WTC11 (cell line): Measurements from ENCODE around the gene RAB3GAP1. TPM values are rescaled to one million over a fixed set of nuclear protein-coding genes. Genes with fewer than 3 reads are reported as not detected.

Experiments
- ATAC-seq: fragments of 200-7000 bp; cut with Tn5 transposase; 2 replicates; pipeline ENCODE4 v1.10.0; 2021; ENCODE audit warnings: mild to moderate bottlenecking, moderate library complexity
- CTCF ChIA-PET: fragments of 300-600 bp; sonication (Branson Sonifier 250); formaldehyde crosslinking; loops from one replicate; lab custom pipeline; 2021; ENCODE audit warnings: antibody characterized with exemption; lab: Charles Lee
- POLR2A ChIA-PET: fragments of 350-600 bp; sonication (Branson Sonifier 250); formaldehyde crosslinking; loops from one replicate; lab custom pipeline; 2021; ENCODE audit warnings: antibody characterized with exemption; lab: Charles Lee
- DNase-seq: peaks from one replicate; pipeline ENCODE4 v3.0.0; 2021; ENCODE audit warnings: low spot score
- H3K27ac Mint-ChIP-seq: 2 replicates; pipeline ENCODE4 v1.8.0; 2021; ENCODE audit warnings: mixed read lengths
- H3K27me3 Mint-ChIP-seq: 2 replicates; pipeline ENCODE4 v1.8.0; 2021; ENCODE audit warnings: low read depth, mild to moderate bottlenecking, moderate library complexity, mixed read lengths
- H3K36me3 Mint-ChIP-seq: 2 replicates; pipeline ENCODE4 v1.8.0; 2021; ENCODE audit warnings: mixed read lengths
- H3K4me1 Mint-ChIP-seq: 2 replicates; pipeline ENCODE4 v1.8.0; 2022; ENCODE audit warnings: mixed read lengths
- H3K4me3 Mint-ChIP-seq: 2 replicates; pipeline ENCODE4 v1.8.0; 2021; ENCODE audit warnings: mild to moderate bottlenecking, moderate library complexity, mixed read lengths
- H3K9me3 Mint-ChIP-seq: 2 replicates; pipeline ENCODE4 v1.8.0; 2021; ENCODE audit warnings: mixed read lengths
- AFF4 ChIP-seq: sonication (generic); formaldehyde crosslinking; IDR thresholded peaks from 2 replicates; pipeline ENCODE4 v1.8.1; 2023; ENCODE audit warnings: mild to moderate bottlenecking, missing genetic modification reagents, borderline replicate concordance
- ARID4B ChIP-seq: sonication (generic); formaldehyde crosslinking; IDR thresholded peaks from 2 replicates; pipeline ENCODE4 v1.8.0; 2023; ENCODE audit warnings: missing genetic modification reagents, mild to moderate bottlenecking, borderline replicate concordance
- CREB1 ChIP-seq: sonication (generic); formaldehyde crosslinking; IDR thresholded peaks from 2 replicates; pipeline ENCODE4 v1.8.0; 2023; ENCODE audit warnings: mild to moderate bottlenecking, missing genetic modification reagents
- CTCF ChIP-seq: fragments of 200-600 bp; IDR thresholded peaks from 2 replicates; pipeline ENCODE4 v1.8.0; 2022; ENCODE audit warnings: antibody characterized with exemption
- E2F1 ChIP-seq: sonication (generic); formaldehyde crosslinking; IDR thresholded peaks from 2 replicates; pipeline ENCODE4 v1.8.0; 2022; ENCODE audit warnings: mild to moderate bottlenecking, missing genetic modification reagents
- FOXJ3 ChIP-seq: sonication (generic); formaldehyde crosslinking; IDR thresholded peaks from 2 replicates; pipeline ENCODE4 v1.9.0; 2021; ENCODE audit warnings: missing genetic modification reagents, mild to moderate bottlenecking, borderline replicate concordance
- FOXK1 ChIP-seq: sonication (generic); formaldehyde crosslinking; IDR thresholded peaks from 2 replicates; pipeline ENCODE4 v1.8.0; 2022; ENCODE audit warnings: mild to moderate bottlenecking, moderate library complexity, missing genetic modification reagents
- FOXP1 ChIP-seq: sonication (generic); formaldehyde crosslinking; IDR thresholded peaks from 2 replicates; pipeline ENCODE4 v1.8.0; 2022; ENCODE audit warnings: missing genetic modification reagents, mild to moderate bottlenecking, moderate library complexity, borderline replicate concordance
- HMGXB4 ChIP-seq: sonication (generic); formaldehyde crosslinking; IDR thresholded peaks from 2 replicates; pipeline ENCODE4 v1.8.1; 2023; ENCODE audit warnings: mild to moderate bottlenecking, moderate library complexity, missing genetic modification reagents
- JAZF1 ChIP-seq: fragments of 250-450 bp; sonication (Bioruptor Pico); IDR thresholded peaks from 2 replicates; pipeline ENCODE4 v1.9.0; 2021; ENCODE audit warnings: moderate library complexity, mild to moderate bottlenecking, inconsistent platforms
- JUN ChIP-seq: sonication (generic); formaldehyde crosslinking; IDR thresholded peaks from 2 replicates; pipeline ENCODE4 v1.8.0; 2023; ENCODE audit warnings: mild to moderate bottlenecking, missing genetic modification reagents
- KAT7 ChIP-seq: sonication (generic); formaldehyde crosslinking; IDR thresholded peaks from 2 replicates; pipeline ENCODE4 v1.8.1; 2023; ENCODE audit warnings: missing genetic modification reagents, mild to moderate bottlenecking, borderline replicate concordance
- NFATC4 ChIP-seq: fragments of 250-450 bp; sonication (Bioruptor Pico); IDR thresholded peaks from 2 replicates; pipeline ENCODE4 v1.9.0; 2021; ENCODE audit warnings: mild to moderate bottlenecking
- NR2C2 ChIP-seq: sonication (generic); formaldehyde crosslinking; IDR thresholded peaks from 2 replicates; pipeline ENCODE4 v1.8.0; 2022; ENCODE audit warnings: mild to moderate bottlenecking, missing genetic modification reagents
- TEAD1 ChIP-seq: sonication (generic); formaldehyde crosslinking; IDR thresholded peaks from 2 replicates; pipeline ENCODE4 v1.8.0; 2022; ENCODE audit warnings: mild to moderate bottlenecking, missing genetic modification reagents
- USF1 ChIP-seq: sonication (generic); formaldehyde crosslinking; IDR thresholded peaks from 2 replicates; pipeline ENCODE4 v1.8.0; 2022; ENCODE audit warnings: mild to moderate bottlenecking, missing genetic modification reagents
- ZNF232 ChIP-seq: sonication (generic); formaldehyde crosslinking; IDR thresholded peaks from 2 replicates; pipeline ENCODE4 v1.8.0; 2022; ENCODE audit warnings: mild to moderate bottlenecking, missing genetic modification reagents
- ZNF396 ChIP-seq: fragments of 250-450 bp; sonication (Bioruptor Pico); IDR thresholded peaks from 2 replicates; pipeline ENCODE4 v1.8.0; 2021; ENCODE audit warnings: mild to moderate bottlenecking, moderate library complexity, borderline replicate concordance
- ZNF532 ChIP-seq: fragments of 250-450 bp; sonication (Bioruptor Pico); IDR thresholded peaks from 2 replicates; pipeline ENCODE4 v1.9.0; 2021; ENCODE audit warnings: mild to moderate bottlenecking, borderline replicate concordance
- total RNA-seq: library from RNA; stranded (reverse); gene quantifications from 3 replicates; pipeline ENCODE4 v1.2.3, GENCODE V29; 2021

Gene RAB3GAP1
- total RNA-seq, 1 experiment from 2014 or later = 27.6 TPM

- ATAC-seq (no peak), DNase-seq (no peak)
- H3K9me3 Mint-ChIP-seq = no peaks in the 10 kb centered on the region
- H3K27ac Mint-ChIP-seq = no peak overlapping the region
- H3K36me3 Mint-ChIP-seq = 0 out of 2 replicates have a peak, but pooled peaks cover 2% of the 10 kb centered on the region
- H3K4me1 Mint-ChIP-seq = no peaks in the 10 kb centered on the region
- POLR2A ChIA-PET = no interaction called here
- TF ChIP-seq FOXK1 (CRISPR knock-in tag) (no peak), ZNF532 (no peak), CREB1 (CRISPR knock-in tag) (no peak), KAT7 (CRISPR knock-in tag) (no peak), ZNF232 (no peak), FOXJ3 (no peak), NFATC4 (no peak), AFF4 (CRISPR knock-in tag) (no peak), NR2C2 (CRISPR knock-in tag) (no peak), FOXP1 (CRISPR knock-in tag) (no peak), TEAD1 (no peak), JUN (CRISPR knock-in tag) (no peak), CTCF (no peak), ARID4B (CRISPR knock-in tag) (no peak), USF1 (CRISPR knock-in tag) (no peak), E2F1 (CRISPR knock-in tag) (no peak), HMGXB4 (CRISPR knock-in tag) (no peak), ZNF396 (CRISPR knock-in tag) (no peak), JAZF1 (CRISPR knock-in tag) (no peak)
- H3K4me3 Mint-ChIP-seq = no peak overlapping the region
- no peaks in the 10 kb centered on the region for H3K27me3 Mint-ChIP-seq
- CTCF ChIA-PET = interaction anchor here (1.0 kb wide), 1 partner anchor 21 kb away, joined by 5 read pairs; no protein-coding TSS in a partner anchor
Observed at GRCh38 chr2:135202751-135203150, 150.7 kb downstream of the RAB3GAP1 start.
